ENCODE measurements around the gene KL. TPM values are rescaled to one million over a fixed set of nuclear protein-coding genes. Genes with fewer than 3 reads are reported as not detected.

KL gene
- total and polyA plus RNA-seq, 2 of the 8 experiments (the other 6 are each of a cell fraction or from before 2014, with no cell fraction given), result 0.02 TPM; not detected in 1

DNA sequence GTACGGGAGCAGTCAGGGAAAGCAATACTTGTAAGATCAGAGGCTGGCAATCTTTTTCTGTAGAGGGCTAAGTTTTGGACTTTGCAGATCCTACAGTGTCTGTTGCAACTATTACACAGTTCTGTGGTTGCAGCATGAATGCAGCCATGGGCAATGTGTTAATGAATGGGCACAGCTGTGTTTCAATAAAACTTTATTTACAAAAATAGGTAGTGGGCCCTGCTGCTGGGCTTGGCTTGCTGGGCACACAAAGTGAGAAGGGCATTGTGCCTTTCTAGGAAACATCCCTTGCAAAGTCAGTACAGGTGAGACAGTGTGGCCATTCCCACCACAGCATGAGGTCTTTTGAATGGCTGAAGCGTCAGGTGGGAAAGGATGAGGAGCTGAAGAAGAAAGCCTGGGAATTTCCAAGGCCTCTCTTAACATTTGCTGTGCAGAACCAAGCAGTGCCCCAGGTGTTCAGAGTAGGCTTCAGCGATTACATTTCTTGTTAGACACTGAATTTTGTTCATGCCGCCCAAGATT, 9.1 kb downstream of the KL start:
- Histone ChIP-seq H3K79me1 (ENCODE audit: low read depth, low read length) (no peaks in the 10 kb centered on the region), H3K9ac (replicated peaks in 1 of 4; ENCODE audit: extremely low read depth in 1 of 4, low read depth in 3 of 4, low read length in 3 of 4) (no peak overlapping the region), H2BK120ac (replicated peaks; ENCODE audit: low read depth, low read length) (no peak overlapping the region), H3K9me3 (ENCODE audit: insufficient read depth in 2 of 2, low read depth in 1 of 2, low read length in 1 of 2) (no peaks in the 10 kb centered on the region), H3K23ac (ENCODE audit: insufficient read length) (no peak overlapping the region), H2BK12ac (ENCODE audit: low read depth, low read length) (no peak overlapping the region), H3K4ac (replicated peaks; ENCODE audit: insufficient read length, low read depth, low read length) (no peak overlapping the region), H2AK5ac (ENCODE audit: low read depth, low read length) (no peak overlapping the region), H2AFZ (ENCODE audit: low read length) (no peak overlapping the region), H2BK20ac (ENCODE audit: low read length) (no peak overlapping the region), H3K4me1 (replicated peaks in 1 of 4; ENCODE audit: control insufficient read depth in 3 of 4, insufficient read depth in 4 of 4, low read length in 3 of 4) (peaks cover 0 to 6% (median under 1%) of the 10 kb centered on the region in 4 experiments; a peak in 1 of 7 replicates), H3K79me2 (ENCODE audit: control insufficient read depth in 1 of 2, insufficient read depth in 2 of 2, low read length in 2 of 2) (no peaks in the 10 kb centered on the region), H3K14ac (ENCODE audit: insufficient read length) (no peak overlapping the region), H4K91ac (replicated peaks; ENCODE audit: insufficient read length, low read length) (no peak overlapping the region), H3K56ac (replicated peaks; ENCODE audit: insufficient read length, low read depth, low read length) (no peak overlapping the region), H2BK5ac (ENCODE audit: low read depth, low read length) (no peak overlapping the region), H3K27ac (ENCODE audit: low read depth, low read length) (no peak overlapping the region), H4K8ac (ENCODE audit: extremely low read depth, insufficient read depth, low read length) (no peak overlapping the region), H3K4me3 (ENCODE audit: extremely low read depth in 1 of 4, insufficient read depth in 2 of 4, low read depth in 3 of 4, low read length in 4 of 4) (no peak overlapping the region), H2BK15ac (ENCODE audit: low read length) (no peak overlapping the region), H3K27me3 (replicated peaks in 1 of 4; ENCODE audit: control insufficient read depth in 3 of 4, extremely low read depth in 1 of 4, insufficient read depth in 3 of 4, low read length in 3 of 4) (0 out of 7 replicates have a peak, but pooled peaks cover 0 to under 1% (median 0%) of the 10 kb centered on the region in 4 experiments), H3K4me2 (ENCODE audit: insufficient read depth in 1 of 2, low read depth in 2 of 2, low read length in 2 of 2) (no peak overlapping the region), H3K18ac (ENCODE audit: extremely low read depth, low read length) (no peak overlapping the region), H3K36me3 (ENCODE audit: control insufficient read depth in 2 of 4, insufficient read depth in 4 of 4, low read length in 3 of 4) (no peaks in the 10 kb centered on the region), H3K23me2 (ENCODE audit: low read depth, low read length) (no peaks in the 10 kb centered on the region), H4K20me1 (replicated peaks in 1 of 2; ENCODE audit: control insufficient read depth in 1 of 2, insufficient read depth in 2 of 2, low read length in 2 of 2) (no peaks in the 10 kb centered on the region), H4K5ac (ENCODE audit: insufficient read length, low read depth, low read length) (no peak overlapping the region)
- 63% methylated on average over 4 of the region's 4 CpGs; no CpG with 5 or more reads in 1 of the 2 experiments for WGBS, 2 experiments (ENCODE audit: extremely low coverage in 1 of 2, insufficient coverage in 1 of 2, insufficient read length in 1 of 2, insufficient replicate concordance in 2 of 2, low coverage in 1 of 2, low lambda C conversion rate in 2 of 2, missing lambda C conversion rate in 1 of 2)
- ChIA-PET CTCF (ENCODE audit: partially characterized antibody) (interaction anchor here (0.8 to 2.6 kb wide), 3 partner anchors 8 to 67 kb away, joined by 3 to 8 read pairs (median 6); no protein-coding TSS in a partner anchor), POLR2A (ENCODE audit: partially characterized antibody) (interaction anchor here (0.8 kb wide), 1 partner anchor 11 kb away, joined by 3 read pairs; no protein-coding TSS in a partner anchor)
- FAIRE-seq (no peak), DNase-seq (ENCODE audit: low read depth in 1 of 2, low spot score in 2 of 2) (no peak)
- TF ChIP-seq EP300 (IDR thresholded peaks at IDR 0.05; ENCODE audit: borderline replicate concordance in 1 of 2, low read depth in 2 of 2, low read length in 2 of 2) (no peak), RAD21 (IDR thresholded peaks at IDR 0.05 in 1 of 2, conservative IDR thresholded peaks at IDR 0.05 in 1 of 2; ENCODE audit: low read depth in 2 of 2, low read length in 2 of 2) (no peak), ZNF274 (IDR thresholded peaks at IDR 0.05; ENCODE audit: borderline replicate concordance, extremely low read depth, low read length) (no peak), KDM1A (IDR thresholded peaks at IDR 0.05; ENCODE audit: borderline replicate concordance, low read length) (no peak), YY1 (IDR thresholded peaks at IDR 0.05; ENCODE audit: low read depth, low read length) (no peak), CBX5 (IDR thresholded peaks at IDR 0.05; ENCODE audit: low read depth, low read length) (no peak), JUND (IDR thresholded peaks at IDR 0.05; ENCODE audit: low read length) (no peak), KDM4A (IDR thresholded peaks at IDR 0.05; ENCODE audit: low read depth, low read length, severe bottlenecking) (no peak), ASH2L (IDR thresholded peaks at IDR 0.05; ENCODE audit: low read length) (no peak), TCF12 (IDR thresholded peaks at IDR 0.05; ENCODE audit: low read depth, low read length) (0 out of 2 replicates have a peak, but pooled peaks have one; percentile 31), POLR2A (IDR thresholded peaks at IDR 0.05; ENCODE audit: control extremely low read depth in 1 of 2, low read depth in 2 of 2, low read length in 2 of 2) (no peak)
- TF ChIP-seq, protein P1, sequence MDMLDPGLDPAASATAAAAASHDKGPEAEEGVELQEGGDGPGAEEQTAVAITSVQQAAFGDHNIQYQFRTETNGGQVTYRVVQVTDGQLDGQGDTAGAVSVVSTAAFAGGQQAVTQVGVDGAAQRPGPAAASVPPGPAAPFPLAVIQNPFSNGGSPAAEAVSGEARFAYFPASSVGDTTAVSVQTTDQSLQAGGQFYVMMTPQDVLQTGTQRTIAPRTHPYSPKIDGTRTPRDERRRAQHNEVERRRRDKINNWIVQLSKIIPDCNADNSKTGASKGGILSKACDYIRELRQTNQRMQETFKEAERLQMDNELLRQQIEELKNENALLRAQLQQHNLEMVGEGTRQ (IDR thresholded peaks at IDR 0.05; ENCODE audit: low read length), result no peak
